ENCODE data around the gene VGLL3.
"Not testable (repeated sequence)": the region's sequence is repeated elsewhere in the genome, so short reads cannot be mapped to it uniquely, and the experiment has no call there.

The VGLL3 gene

DNA sequence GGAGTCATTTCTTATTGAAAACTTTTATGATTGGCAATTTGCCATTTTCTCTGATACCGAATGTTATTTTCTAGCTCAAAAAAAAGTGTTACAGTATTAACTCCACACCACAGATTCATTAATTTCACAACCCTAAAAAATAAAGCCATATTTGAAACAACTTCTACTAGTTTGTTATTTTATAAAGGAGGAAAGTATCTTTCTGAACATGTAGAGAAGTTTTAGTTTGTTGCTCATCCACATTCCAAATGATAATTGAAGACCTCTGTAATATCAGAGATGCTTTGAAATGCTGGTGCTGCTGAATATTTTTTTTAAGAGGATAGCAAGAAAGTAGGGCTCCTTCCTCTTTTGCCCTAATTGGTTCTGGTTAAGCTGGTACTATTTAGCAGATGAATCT is 1.9 kb downstream of the VGLL3 start:
- no peak for DNase-seq (ENCODE audit: low read depth)

DNA sequence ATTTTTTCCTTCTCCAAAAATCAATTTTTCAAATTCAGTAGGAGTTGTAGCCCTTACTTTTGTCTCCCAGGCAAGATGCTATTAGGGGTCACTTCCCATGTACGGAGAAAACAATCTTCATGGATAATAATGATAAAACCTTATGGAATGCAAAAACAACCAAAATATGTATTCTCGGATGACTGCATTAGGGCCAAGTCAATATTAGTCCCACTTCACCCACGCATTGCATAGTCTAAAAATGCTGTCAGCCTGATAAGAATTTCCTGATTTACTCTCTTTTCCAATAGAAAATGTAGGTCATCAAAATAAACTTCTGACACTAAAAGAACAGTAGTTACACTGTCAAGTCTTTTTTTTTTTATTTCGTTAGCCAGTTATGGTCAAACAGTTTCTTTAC is 2.7 kb downstream of the VGLL3 start:
- DNase-seq (ENCODE audit: low read depth) = no peak

DNA sequence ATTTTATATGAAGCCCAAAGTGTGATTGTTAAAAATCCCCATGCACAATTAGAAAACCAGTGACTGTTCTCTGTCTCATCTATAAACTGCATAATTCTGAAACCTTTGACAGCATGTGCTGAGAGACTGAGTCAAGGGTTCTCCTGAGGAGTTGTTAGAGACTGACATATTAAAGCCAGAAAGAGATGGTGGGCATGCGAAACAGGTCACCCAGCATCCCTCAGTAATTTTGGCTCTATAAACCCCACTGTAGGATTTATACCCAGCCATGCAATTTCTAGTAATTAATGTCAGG is 3.6 kb downstream of the VGLL3 start:
- DNase-seq (ENCODE audit: low read depth) = no peak

DNA sequence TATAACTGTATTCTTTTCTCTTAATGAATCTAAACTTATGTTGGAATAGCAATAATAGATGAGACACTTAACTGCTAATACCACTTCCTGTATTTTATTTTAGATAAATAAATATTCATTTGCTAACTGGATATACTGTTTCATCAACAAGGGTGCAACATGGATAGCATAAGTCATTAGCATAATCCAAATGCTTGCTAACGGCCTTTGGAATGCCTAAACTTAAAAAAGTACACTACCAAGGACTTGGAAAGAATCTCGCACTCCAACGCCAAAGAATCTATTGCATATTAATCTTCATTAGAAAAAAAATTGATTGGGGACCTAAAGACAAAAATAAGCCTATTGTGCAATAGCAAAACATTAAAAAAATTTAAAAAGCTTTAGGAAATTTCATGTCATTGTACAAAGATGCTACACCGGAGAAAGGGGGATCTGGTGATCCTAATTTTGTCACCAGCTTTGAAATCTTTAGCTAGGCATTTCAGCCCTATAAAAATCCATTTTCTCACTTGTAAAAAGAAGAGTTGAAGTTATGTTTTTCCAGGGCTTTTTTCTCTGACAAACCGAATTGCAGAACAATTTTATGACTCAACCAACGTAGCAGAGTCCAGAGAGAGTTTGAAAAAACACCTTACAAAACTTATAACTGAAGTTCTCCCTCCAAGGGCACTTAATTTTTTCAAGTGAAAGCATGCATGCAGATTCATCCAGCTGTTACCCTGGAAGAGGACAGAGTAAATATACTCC is 4.1 kb downstream of the VGLL3 start:
- no peak for DNase-seq (ENCODE audit: low read depth)

DNA sequence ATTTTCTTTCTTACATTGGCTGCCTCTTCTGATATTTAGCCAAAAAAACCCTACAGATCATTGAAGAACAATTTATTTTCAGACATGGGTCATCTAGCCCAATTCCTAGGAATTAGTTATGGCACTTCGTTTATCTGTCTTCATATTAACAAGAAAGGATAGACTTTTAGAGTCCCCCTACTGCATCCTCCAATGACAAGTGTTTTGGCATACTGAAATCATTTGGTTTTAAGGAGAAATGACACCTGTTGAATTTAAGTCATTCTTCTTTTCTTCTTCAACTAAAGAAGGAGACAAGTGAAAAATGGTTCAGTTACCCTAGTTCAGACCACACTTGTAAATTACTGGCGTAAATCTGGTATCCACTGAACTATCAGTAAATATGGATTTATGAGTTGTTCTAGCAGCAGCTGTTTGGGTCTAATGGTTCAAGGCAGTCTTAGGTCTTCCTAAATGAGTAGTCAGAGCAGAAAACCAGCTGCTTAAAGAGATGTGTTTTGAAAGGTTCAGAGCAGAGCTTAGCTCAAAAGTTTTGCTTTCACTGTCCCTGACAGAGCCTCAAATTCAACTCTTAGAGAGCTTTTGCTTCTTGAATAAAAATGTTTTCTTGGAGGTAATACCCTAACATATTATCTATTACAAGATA is 5.6 kb downstream of the VGLL3 start:
- no peak for DNase-seq (ENCODE audit: low read depth)

DNA sequence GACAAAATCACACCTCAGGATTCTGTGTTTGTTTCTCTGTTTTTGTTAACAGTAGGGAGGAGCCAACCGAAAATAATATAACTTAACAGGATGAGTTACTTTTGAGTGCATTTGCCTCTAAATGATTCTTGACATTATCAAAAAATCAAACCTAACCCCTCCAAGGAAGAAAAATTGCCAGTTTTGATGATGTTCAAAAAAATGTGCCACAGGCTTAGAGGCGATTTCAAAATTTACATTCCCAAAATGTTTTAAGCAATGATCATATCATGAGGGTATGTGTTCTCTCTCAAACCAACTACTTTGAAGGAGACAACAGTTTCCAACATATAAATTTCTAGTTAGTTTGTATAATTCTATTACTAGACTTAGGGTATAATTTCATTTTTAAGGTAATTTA is 6.7 kb downstream of the VGLL3 start:
- no peak for DNase-seq (ENCODE audit: low read depth)

DNA sequence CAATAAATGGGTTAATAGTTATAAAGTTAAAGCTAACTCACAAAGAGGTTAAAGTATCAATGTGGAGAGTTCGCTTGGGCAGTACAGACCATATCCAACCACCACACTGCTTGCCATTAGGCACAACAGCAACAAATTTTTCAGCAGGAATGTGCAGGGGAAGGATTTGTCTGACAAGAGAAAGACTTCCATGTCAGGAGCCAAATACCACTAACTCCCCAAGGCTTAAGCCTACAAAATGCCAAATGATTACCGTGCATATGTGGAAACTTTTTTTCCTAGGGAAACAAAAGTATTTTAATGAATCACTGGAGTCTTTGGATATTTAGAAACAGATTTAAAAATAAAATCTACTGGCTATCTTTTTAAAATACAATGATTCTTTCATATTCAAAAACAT is 8.1 kb downstream of the VGLL3 start:
- no peak for DNase-seq (ENCODE audit: low read depth)

DNA sequence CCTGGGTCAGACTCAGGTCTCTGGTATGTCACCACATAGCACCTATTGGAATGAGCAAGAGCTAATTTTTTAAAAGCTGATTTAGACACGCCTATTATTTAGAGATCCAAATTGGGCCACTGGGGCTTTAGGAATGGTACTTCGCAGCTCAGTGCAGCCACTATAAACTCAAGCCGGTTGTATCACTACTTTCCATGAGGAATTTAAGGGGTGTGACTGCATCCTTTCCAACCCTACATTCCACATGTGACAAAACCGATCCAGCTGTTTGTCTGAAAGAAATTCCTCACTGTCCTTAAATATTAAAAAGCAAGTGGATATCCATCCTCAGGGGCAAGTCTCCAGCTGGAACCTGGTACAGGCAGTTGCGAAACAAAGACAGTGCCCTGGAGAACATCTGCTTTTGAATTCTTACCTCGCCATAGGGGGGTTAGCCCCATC is 12.8 kb downstream of the VGLL3 start:
- no peak for DNase-seq (ENCODE audit: low read depth)

DNA sequence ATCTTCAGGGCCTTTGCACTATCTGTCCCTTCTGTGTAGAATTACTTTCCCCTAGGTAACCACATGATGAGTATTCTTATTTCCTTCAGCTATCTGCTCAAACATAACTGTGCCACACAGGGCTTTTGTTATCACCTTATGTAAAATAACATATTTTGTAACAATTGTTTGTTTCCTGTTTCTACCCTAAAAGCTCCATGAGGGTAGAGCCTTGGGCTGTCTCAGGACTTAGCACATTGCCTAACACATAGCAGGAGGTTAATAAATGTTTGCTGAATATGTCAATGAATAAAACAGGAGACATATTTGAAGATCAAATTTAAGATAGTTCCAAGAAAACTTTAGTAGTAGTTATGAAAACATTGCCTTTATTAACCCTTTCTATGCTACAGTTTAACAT is 14.7 kb downstream of the VGLL3 start:
- no peak for DNase-seq (ENCODE audit: low read depth)

DNA sequence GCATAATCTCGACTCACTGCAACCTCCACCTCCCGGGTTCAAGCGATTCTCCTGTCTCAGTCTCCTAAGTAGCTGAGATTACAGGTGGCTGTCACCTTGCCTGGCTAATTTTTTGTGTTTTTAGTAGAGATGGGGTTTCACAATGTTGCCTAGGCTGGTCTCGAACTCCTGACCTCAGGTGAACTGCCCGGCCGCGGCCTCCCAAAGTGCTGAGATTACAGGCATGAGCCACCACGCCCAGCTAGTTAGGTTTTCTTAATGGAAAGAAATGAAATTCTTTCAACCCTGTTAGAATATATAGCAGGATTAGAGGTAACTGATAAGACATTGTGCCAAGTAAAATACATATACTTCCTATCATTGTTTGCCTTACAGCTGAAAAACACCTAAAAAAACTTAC is 16.8 kb downstream of the VGLL3 start:
- not testable (repeated sequence) for DNase-seq (ENCODE audit: low read depth)

DNA sequence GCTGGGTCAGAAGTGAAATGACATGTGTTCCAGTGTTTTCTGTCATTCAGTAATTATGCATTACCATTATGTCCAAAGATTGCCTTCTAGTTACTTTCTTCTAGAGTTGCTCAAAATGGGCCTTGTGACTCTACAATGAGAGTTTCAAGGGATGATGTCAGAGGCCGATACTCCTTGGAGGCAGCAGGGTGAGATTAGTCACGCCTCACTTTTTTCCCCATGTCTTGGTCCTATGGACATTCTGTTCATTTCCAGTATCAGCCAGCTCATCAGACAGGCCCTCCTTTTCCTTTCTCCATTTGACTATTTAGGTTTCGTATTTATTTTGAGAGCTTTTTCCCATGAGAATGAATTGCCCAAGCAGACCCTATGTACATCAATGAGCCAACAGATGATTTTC is 17.5 kb downstream of the VGLL3 start:
- no peak for DNase-seq (ENCODE audit: low read depth)

DNA sequence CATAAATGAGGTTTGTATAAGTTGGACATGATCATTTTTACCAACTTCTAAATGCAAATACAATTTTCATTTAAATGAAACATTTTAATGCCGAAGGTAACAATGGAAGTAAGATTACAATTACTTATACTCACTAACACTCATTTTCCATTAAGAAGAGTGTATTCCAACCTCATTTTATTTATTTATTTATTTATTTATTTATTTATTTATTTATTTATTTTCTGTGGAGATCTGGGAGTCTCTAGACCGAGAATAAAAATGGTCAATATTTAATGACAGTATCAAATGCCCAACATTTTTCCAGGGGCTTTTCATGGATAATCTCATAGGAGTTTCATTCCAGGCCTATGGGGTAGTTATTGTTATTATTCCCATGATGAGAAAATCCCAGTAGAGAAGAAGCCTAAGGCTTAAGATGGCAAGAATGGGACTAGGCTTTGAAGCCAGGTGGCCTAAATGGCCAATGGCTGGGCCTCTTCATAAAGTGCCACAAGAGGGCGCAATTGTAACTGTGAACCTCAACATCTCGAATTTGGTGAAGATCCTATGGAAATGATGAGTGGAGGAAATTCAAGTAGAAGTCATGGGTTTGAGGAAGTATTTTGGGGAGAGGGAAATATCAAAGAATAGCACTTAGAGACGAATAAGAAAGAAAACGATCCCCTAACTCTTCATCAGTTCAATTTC is 21.3 kb downstream of the VGLL3 start:
- no peak for DNase-seq (ENCODE audit: low read depth)

DNA sequence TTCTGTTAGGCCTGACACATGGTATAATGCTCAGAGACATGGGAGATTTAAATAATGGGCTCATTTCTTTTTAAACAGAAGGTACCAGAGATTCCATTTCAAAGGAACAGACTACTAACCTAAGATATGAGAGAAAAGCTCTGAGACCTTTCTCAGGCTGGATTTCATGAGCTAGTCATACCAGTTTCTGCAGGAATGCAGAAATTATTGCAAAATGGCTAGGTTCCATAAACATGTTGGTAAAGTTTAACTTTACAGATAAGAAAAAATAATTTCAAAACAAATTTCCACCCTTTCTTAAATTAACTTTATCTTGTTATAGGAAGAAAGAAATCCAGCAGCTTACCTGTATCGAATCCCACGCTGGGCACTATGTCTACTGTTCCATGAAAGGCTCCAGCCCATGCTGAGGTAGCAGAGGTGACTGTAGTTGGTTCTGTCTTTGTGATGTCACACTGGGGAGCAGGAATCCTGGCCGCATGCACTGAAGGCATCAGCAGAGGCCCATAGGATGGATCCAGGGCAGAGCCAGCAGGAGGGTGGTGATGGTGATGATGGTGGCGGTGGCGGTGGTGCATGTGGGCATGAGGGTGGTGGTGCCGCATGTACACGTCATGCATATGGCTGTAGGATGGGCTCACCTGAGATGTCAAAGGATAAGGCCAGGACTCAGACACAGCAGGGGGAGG is 22.6 kb downstream of the VGLL3 start:
- no peak for DNase-seq (ENCODE audit: low read depth)

DNA sequence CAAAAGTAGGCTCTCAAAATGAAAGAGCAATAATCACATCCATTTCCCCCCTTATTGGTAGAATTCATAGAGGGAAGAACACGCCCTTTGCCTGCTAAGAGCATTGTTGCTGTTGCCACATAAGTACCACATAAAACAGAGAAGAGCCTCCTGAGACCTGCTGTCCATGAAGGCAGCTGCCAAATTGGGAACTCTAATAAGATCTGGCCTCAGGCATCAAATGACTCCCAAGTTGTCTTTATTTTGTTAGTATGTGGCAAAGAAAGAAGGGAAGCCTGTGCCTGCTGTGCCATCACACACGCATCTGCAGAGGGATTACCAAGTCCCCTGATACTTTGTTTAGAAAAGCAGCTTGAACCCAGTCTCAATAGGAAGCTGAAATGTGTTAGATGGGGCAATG is 23.9 kb downstream of the VGLL3 start:
- no peak for DNase-seq (ENCODE audit: low read depth)

DNA sequence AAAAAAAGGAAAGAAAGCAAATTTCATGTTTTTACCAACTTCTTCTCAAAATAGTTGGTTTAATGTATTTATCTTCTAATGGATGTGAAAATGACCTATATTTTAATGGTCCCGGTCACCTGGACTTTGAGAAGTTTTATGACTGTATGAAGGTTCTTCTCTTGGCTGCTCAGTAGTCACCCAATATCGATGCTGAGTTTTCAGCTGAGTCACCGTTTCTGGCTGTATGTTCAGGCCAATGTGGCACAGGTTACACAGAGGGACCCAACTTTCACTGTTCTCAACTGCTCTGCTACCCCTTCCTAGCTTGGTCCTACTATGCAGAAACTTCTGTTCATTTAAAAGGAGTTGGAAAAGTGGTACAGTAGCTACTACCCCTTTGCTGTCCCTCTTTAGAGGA is 25.8 kb downstream of the VGLL3 start:
- DNase-seq (ENCODE audit: low read depth) = no peak

DNA sequence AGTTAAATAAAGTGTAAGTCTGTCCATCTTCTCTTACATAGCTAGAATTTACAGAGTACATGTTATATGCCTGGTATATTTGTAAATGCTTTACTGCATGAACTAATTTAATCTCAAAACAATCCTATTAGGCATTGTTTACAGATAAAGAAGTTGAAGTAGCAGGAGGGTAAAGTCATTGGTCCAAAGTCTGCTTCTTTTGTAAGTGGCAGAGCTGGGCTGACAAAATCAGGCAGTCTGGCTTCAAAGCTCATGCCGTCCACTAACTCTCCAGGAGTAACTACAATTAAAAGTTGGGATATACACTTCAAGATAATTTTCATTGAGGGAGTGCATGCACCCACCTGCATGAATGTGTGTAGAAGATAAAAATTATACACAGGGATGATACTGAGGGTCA is 27.3 kb downstream of the VGLL3 start:
- no peak for DNase-seq (ENCODE audit: low read depth)

DNA sequence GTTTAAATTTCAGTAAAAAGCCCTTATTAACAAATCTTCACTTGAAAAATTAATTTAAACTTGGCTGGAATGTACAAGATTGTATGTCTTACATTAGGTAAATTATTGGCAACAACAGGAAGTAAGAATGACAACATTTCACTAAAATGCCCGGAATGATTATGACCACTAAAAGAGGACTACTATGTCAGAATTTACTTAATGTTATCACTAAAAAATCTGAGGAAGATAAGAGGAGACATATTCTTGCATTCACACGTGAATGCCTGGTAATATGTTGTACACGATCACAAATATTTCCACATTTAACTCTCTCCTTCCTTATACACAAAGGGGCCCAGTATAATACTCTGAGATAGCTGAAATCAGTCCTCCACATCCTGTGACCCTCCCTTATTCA is 29.7 kb downstream of the VGLL3 start:
- DNase-seq (ENCODE audit: low read depth) = no peak

DNA sequence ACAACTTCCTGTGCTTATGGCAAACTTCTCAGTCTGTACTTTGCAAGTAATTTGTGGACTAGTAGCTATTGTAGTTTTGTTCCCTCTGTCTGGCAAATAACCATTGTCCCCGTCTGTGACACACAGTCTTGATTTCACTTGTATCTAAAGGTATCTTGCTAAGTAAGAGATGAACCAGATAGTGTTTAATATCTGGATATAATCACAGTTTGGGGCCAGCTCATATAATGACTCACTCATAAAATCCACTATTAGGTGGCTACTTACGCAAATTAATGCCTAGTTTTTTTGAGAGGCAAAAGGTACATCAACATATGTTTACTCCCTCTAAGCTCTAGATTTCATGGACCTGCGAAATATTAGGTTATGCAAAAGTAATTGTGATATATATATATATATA is 30.4 kb downstream of the VGLL3 start:
- DNase-seq (ENCODE audit: low read depth) = no peak

DNA sequence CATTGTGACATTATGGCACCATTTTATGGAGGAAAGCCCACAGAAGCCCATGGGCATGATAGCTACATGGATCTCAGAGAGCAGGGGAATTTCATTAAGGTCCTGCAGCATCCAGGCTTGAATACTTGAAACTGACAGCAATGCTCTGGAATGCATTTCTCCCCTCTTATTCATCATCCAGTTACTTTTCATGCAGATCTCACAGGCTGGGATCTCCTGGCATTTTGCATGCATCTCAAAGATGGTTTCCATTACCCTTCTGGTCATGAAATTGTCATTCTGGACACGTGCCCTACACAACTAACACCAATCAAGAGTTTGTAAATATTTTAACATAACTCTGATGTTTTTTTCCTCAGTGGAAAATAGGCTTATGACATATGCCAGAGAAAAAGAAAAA is 32.4 kb downstream of the VGLL3 start:
- no peak for DNase-seq (ENCODE audit: low read depth)

DNA sequence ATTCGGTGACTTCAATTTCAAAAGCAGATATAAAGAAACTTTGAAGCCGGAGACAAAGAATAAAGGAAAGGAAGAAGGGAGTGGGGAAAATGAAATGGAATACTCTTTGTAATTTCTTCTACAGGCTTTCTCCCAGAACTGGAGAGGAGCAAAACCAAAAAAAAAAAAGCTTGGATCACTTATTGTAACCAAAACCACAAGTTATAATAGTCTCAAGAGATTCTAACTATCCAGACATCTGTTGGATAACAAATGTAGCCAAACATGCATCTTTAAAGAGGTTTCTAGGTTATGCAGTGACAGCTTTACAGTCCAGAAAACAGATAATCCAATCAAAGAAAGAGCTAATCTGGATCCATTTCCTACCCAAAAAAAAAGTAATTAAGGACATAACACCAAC is 36.2 kb downstream of the VGLL3 start:
- no peak for DNase-seq (ENCODE audit: low read depth)

DNA sequence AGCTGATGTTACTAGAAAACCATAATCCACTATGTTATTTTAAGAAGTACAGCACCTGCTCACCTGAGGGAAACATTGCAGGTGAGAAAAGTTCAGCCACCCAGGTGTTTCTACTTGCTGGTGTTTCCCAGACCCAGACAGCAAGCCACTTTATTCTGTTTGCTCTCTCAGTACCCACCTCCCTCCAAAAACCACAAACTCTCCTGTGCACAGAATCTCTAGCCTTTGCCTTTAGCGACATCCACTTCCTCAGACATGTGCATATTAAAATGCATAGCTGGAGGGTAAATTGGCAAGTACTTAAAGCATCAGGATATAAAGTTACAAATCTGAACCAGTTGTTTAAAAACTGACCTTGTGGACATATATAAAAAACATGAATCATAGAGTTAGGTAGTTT is 36.7 kb downstream of the VGLL3 start:
- no peak for DNase-seq (ENCODE audit: low read depth)

DNA sequence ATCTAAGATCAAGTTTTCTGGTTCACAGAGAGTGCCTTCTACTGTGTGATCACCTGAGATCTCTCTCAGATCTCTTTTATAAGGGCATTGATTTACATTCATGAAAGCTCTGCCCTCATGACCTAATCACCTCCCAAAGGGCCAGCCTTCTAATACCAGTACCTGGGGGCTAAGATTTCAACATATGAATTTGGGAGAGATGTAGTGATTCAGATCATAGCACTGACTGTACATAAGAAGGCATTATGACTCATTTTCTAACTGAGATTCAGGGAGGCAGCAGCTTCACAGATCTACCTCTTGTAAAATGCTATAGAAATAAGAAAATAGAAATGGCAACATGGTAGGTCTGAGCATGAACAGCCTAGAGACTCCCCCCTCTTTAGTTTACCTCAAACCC is 39.6 kb downstream of the VGLL3 start:
- no peak for DNase-seq (ENCODE audit: low read depth)

DNA sequence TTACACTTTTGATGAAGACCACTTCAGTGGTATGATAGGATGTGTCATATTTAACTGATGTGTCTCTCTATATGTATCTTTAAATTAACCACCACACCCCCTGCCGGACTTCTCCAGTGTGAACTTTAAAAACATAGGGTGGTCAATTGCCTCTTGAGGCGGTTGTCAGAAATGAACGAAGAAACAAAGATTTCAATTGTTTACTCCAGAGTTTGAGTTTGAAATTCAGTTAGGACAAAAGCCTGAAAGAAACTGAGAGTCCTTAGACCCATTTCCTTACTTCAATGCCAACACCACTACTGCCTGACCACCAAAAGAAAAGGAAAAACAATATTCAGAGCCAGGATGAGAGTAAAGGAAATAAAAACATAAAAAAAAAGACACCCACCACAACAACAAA is 40.2 kb downstream of the VGLL3 start:
- no peak for DNase-seq (ENCODE audit: low read depth)
